GM19240 (cell line): ENCODE measurements around the gene KLC3.
"Not testable (repeated sequence)": the region's sequence is repeated elsewhere in the genome, so short reads cannot be mapped to it uniquely, and the experiment has no call there.

Source experiments
- DNase-seq: peaks from one replicate; pipeline ENCODE4 v3.0.0; 2011; ENCODE audit warnings: low spot score; ENCODE audit not compliant: insufficient read length

Gene KLC3

DNA sequence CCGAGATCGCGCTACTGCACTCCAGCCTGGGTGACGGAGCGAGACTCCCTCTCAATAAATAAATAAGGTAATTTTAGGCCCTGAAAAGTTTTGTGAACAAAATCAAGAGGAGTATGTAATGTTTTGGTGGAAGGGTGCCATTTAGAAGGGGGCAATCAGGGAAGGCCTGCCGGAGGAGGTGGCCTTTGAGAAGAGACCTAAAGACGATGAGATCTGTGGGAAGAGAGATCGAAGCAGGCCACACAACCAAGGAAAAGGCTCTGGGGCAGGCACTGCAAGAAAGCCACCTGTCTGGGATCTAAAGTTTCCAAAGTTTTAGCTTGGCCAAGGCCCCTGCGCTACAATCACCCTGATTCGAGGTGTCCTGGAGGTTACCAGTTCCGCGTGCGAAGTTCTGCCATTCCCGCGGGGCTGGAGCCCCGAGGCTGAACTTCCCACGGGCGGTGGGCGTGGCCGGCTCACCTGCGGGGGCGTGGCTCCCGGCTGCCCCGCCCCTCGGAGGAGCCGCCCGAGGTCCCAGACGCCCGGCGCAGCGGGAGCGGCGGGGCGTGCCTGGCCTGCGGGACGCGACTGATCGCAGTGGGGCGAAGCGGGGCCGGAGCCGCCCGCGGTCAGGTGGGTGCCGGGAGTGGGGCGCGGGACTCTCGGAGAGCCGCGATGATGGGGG lies at the start of gene KLC3:
Gene KLC3, plus strand, starts transcription at position 519 of the 667 bp plus-strand sequence. CDS start 4,792 bp downstream, outside the sequence.
- DNase-seq = peak; percentile 43

DNA sequence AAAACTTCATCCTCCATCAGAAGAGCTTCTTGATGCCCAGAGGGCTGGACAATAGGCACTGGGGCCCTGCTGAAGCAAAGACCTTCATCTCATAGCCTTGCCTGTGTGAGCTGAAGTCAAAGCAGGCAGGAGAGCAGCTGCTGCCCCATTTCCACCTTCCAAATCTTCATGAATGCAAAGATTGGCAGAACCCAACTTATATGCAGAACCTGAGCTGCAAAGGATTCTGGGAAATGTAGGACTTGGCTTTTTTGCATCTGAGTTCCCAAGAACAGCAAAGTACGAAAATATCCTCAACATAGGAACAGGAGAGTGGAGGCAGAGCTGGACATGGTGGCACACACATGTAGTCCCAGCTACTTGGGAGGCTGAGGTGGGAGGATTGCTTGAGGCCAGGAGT lies 48.7 kb upstream of the KLC3 start:
- no peak for DNase-seq

DNA sequence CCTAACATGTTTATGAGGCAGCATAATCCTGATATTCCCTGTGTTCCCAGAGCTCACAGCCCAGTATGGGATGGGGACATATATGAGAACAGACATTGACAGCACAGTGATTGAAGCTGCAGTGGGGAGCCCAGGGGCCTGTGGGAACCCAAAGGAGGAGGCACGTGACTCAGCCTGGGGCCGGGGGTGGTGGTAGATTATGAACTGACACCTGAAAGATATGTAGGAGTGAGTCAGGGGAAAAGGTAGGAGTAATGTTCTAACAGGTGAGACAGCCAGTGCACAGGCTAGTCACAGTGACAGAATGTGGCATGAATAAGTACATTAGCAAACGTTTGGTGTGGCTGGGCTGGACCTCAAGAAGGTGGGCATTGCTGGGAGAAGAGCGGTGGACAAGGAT lies 46.9 kb upstream of the KLC3 start:
- no peak for DNase-seq

DNA sequence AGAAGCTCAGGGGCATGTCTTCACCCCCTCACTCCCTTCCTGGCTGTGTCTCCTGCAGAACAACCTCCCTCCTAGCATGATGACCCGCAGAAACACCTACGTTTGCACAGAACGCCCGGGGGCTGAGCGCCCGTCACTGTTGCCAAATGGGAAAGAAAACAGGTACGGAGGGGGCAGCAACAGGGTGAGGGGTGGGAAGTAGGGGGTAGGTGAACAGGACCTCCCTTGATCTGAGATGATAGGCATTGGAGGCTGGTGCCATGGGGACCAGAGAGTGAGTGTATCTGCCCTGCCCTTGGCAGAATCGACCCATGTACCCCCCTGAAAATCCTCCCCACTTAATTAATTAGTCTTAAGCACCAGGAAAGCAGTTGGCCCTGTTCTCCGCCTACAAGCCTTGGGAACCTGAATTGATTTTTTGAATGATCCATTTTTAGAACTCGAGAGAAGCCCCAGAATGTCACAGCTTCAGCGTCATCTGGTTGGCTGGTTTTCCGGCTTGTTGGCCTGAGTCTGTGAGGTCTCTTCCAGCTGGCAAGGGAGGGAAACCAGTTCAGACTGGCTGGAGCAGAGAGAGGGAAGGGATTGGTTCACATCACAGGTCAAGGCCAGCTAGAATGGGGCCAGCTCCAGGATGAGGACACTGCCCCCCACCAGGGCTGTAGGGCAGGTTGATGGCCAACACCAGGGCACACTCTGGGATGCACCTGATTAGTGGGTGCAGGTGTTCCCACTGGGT lies 46.1 kb upstream of the KLC3 start:
- DNase-seq = no peak

DNA sequence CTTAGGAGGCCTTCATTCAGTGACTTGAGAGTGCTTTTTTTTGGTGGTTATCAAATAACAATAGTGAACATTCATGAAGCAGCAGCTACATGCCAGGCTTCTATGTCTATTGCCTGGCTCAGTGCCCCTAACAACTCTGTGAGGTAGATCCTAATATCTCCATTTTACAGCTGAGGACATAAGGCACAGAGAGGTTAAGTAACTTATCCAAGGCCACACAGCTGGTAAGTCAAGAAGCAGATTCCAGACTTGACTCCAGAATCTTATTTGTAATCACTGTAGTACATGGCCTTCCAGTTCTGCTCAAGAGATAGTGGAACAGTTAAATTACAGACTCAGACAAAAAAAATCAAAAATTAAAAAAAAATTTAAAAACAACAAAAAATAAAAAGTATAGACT lies 44.7 kb upstream of the KLC3 start:
- DNase-seq = no peak

DNA sequence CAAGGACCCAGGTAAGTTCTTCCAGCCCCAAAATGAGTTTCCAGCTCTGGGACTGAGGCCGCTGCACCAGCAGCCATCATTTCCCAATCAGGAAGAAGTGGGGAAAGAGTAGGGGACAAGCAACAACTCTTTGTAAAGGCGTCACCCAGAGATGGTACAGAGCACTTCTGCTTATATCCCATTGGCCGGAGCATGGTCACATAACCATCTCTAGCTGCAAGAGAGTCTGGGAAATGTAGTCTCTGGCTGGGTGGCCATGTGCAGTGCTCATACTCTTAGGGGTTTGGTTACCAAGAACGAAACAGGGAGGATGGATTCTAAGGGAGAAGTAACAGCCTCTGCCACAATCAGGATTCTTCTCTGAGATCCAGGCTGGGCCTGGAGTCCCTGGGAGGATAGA lies 44.2 kb upstream of the KLC3 start:
- DNase-seq = no peak

DNA sequence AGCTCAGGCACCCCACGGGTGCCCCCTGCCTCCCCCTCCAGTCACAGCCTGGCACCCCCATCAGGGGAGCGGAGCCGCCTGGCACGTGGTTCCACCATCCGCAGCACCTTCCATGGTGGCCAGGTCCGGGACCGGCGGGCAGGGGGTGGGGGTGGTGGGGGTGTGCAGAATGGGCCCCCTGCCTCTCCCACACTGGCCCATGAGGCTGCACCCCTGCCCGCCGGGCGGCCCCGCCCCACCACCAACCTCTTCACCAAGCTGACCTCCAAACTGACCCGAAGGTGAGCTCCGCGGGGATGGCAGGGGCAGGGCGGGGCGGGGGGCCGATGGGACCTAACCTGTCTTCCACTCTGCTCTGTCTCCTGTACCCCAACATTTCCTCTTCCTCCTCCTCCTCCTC lies 42.9 kb upstream of the KLC3 start:
- DNase-seq = no peak

DNA sequence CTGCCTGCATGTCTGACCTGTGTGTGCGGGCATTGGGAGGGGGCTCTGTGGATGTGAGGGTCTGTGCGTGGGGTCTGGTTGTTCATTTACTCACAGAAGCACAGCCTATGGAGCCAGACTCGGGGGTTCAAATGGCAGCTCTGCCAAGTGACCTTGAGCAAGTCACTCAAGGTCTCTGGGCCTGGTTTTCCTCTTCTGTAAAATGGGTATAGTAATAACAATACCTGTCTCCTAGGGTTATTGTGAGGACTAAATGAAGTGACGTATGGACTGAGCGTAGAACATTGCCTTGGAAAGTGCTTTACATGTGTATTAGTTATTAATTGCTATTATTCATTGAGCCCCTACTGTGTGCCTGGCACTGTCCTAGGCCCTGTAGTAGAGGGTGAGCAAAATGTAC lies 42.3 kb upstream of the KLC3 start:
- DNase-seq = no peak

DNA sequence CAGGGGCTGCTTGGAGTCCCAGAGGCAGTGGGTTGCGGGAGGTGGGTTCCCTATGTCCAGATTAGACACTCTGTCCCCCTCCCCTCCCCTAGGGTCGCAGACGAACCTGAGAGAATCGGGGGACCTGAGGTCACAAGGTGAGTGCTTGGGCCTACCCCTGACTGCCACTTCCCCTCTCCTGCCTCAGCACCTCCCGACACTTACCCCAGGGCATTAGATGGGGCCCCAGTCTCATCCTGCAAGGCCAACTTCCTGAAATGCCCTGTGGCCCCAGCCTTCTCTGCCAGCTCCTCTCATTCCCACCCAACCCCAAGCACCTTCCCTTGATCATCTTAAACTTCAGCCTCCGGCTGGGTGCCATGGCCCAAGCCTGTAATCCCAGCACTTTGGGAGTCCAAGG lies 40.8 kb upstream of the KLC3 start:
- no peak for DNase-seq

DNA sequence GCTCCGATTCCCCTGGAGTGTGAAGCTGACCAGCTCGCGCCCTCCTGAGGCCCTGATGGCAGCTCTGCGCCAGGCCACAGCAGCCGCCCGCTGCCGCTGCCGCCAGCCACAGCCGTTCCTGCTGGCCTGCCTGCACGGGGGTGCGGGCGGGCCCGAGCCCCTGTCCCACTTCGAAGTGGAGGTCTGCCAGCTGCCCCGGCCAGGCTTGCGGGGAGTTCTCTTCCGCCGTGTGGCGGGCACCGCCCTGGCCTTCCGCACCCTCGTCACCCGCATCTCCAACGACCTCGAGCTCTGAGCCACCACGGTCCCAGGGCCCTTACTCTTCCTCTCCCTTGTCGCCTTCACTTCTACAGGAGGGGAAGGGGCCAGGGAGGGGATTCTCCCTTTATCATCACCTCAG lies 38.1 kb upstream of the KLC3 start:
- no peak for DNase-seq

DNA sequence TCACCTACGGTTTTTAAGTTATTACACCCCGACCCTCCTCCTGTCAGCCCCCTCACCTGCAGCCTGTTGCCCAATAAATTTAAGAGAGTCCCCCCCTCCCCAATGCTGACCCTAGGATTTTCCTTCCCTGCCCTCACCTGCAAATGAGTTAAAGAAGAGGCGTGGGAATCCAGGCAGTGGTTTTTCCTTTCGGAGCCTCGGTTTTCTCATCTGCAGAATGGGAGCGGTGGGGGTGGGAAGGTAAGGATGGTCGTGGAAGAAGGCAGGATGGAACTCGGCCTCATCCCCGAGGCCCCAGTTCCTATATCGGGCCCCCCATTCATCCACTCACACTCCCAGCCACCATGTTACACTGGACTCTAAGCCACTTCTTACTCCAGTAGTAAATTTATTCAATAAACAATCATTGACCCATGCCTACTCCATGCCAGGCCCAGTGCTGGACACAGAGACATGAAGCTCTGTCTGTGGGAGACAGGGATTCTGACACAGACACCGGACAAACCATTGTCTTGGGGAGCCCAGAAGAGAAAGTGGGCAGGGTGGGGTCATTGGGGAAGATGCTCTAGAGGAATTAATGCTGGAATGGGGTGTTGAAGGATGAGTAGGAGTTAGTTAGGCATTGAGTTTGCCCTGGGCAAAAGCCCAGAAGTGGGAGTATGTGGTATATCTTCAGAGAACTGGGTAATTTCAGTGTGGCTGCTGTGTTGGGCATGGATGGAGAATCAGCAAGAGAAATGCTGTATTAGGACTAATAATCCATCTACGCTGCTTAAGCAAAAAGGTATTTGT lies 37.1 kb upstream of the KLC3 start:
- DNase-seq = no peak

DNA sequence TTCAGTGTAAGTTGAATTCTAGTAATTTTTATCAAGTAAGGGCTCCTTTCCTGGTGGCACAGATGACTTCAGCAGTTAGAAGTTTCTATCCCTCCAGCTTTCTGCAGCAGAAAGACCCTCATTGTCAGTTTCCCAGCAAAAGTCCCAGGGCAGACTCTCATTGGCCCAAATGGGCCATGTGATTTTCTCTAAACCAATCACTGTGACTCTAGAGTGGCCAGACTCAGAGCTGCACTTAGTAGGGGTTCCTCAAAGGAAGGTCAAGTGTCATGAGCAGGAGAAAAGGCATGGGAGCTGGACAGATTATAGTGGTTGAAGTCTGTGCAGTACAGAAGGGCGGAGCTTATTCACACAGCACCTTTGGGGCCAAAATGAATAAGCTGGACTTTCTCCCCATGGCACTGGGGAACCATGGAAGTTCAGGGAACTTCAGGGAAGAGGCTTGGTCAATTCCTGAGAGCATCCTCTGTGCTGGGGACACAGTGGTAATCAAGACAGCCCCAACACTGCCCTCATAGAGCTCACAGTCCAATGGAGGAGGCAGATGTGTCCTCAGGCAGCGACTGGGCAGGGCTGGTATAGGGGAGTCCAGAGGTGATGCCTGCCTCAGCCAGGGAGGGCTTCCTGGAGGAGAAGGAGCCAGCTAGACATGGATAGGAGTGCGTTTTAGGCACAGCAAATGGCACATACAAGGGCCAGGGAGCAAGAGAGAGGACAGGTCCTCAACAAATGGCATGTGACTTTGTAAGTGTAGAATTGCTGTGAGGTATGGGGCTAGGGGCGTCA lies 36.2 kb upstream of the KLC3 start:
- DNase-seq = no peak

DNA sequence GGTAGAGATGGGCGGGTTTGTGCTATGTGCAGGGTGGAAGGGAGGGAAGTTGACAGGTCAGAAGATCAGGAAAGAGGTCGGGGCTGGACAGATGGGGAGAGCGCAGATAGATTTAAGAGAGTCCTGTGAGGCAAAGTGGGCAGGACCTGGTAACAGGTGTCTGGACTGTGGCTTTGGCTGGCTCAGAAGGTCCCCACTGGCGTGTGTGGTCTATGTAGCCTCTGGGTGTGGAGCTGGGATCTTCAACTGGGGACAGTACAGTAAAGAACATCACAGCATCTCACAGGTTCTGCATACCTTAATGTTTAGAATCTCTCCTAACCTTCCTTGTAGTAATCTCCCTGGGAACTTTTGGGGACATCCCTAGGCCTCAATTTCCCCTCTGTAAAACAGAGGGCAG lies 35.5 kb upstream of the KLC3 start:
- no peak for DNase-seq

DNA sequence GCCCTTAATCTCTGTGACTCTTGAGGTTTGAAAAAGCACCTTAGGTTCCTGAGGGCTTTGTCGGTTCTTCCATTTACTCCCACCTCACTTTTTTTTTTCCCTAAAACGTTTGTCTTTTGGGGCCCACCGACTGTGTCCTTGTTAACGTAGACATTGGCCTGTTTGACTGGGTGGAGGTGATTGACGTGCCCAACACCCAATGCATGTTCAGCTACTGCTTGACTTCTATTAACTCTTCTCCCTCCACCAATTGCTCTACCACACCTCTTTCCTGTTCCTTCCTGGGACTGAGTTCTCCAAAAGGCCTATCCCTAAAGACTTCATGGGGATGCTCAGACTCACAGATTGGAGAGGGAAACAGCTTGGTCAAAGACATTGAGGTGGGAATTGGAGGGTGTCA lies 35.1 kb upstream of the KLC3 start:
- DNase-seq = no peak

DNA sequence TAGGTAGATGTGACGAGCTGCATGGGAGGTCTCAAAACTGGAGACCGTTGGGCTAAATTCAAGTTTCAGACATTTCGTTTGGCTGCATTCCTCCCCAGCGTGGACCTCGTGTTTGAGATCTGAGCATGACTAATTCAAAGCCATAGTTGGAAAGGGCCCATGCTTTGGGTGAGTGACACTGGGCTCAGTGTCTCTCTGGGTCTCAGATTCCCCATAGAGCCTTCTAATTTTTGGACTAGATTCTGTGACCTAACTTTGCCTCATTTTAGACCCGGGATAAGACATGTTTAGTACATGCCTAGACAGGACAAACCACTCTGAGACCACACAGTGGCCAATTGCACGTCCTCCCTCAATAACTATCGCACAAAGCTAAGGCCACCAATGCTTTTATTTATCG lies 34.5 kb upstream of the KLC3 start:
- DNase-seq = no peak

DNA sequence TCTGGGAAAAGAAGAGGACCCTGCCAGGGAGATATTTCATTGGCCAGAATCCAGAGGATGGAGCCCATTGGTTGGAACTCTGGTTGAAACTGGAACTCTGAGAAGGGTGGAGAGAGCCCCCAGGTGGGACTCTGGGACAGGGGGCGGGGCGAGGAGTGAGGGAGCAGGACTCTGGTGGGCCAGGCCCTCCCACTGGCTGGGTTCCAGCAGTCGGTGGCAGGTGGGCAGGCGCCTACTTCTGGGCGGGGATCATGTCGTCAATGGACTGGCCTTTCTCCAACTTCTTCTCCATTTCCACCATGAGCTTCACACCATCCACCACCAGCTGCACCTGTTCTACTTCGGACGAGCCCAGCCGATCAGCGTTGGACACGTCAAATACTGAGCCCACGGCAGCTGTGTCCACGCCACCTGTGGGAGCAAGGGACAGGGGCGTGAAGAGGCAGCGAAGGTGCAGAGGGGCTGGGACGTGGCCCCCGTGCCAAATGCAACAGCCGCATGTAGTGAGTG lies 34.0 kb upstream of the KLC3 start:
- DNase-seq = no peak

DNA sequence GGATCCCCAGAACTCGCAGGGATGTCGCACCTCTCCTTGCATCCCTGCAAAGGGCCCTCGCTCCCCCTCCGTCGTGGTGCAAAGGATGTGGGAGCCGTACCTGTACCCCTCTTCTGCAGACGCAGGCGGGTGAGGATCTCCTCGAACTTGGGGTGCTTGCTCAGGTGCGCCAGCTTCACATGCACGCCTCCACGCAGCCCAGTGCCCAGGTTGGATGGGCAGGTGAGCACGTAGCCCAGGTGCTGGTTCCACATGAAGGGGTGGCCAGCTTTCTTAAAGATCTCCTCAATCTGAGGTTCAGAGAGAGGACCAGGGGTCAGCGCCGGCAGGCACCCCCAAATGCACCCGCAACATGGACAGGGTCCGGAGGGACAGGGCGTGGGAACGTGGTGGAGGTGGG lies 33.2 kb upstream of the KLC3 start:
- no peak for DNase-seq

DNA sequence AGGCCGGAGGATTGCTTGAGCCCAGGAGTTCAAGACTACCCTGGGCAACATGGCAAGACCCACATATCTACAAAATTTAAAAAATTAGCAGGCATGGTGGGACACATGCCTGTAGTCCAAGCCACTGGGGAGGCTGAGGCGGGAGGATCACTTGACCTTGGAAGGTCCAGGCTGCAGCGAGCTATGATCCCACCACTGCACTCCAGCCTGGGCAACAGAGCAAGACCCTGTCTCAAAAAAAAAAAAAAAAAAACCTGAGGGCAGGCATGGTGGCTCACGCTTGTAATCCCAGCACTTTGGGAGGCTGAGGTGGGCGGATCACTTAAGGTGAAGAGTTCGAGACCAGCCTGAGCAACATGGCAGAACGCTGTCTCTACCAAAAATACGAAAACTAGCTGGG lies 31.2 kb upstream of the KLC3 start:
- DNase-seq = not testable (repeated sequence)

DNA sequence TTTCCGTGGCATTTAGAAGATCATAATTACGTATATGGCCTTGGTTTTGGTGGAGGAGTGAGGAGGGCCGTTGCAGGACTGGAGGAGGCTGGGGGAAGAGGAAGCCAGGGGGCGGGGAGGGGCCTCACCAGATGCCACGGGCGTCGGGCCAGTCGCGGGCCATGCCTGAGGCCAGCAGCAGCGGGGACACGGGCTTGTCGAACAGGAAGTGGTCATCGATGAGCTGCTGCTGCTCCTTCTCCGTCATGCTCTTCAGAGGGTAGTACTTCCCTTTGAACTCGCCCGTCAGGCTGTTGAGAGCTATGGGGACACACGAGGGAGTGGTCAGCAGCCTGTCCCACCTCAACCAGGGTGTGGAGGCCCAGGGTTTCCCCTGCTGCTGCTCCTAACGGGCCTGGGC lies 28.9 kb upstream of the KLC3 start:
- no peak for DNase-seq

DNA sequence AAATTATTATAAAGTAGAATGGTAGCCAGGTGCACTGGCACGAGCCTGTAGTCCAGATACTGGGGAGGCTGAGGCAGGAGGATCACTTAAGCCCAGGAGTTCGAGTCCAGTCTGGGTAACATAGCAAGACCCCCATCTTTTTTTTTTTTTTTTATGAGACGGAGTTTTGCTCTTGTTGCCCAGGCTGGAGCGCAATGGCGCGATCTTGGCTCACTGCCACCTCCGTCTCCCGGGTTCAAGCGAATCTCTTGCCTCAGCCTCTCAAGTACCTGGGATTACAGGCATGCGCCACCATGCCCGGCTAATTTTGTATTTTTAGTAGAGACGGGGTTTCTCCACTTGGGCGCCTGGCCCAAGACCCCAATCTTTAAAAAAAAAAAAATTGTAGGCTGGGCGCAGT lies 28.3 kb upstream of the KLC3 start:
- DNase-seq = not testable (repeated sequence)

DNA sequence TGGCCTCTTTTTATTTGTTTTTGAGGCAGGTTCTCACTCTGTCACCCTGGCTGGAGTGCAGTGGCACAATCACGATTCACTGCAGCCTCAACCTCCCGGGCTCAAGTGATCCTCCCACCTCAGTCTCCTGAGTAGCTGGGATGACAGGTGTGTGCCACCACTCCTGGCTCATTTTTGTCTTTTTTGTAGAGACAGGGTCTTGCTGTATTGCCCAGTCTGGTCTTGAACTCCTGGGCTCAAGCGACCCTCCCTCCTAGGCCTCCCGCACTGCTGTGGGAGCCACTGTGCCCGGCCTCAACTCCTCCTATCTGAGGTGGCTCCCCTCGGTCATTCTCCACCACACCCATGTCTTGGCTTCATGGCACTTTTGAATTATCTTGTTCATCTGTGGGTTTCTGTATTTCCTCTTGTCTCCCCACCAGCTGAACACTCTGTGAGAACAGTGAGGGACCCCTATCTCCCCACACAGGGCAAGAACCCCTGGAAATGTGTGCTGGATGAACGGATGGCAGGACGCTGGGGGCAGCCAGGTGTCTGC lies 25.8 kb upstream of the KLC3 start:
- DNase-seq = no peak
